Measurements from ENCODE around the gene RNASEH2B. TPM values are rescaled to one million over a fixed set of nuclear protein-coding genes. Genes with fewer than 3 reads are reported as not detected.

Gene RNASEH2B
- 22.5 and 25.1 TPM in 2 replicates for total RNA-seq

GRCh38 chr13:50909605-50910484 lies at the start of gene RNASEH2B:
RNASEH2B (plus strand) TSS chr13:50909791; CDS start chr13:50910077, 286 bp downstream.
- DNase-seq: peak; percentile 60

- DNase-seq: no peak
These were observed 45.1 kb upstream of the RNASEH2B start for GRCh38 chr13:50864492-50864891.

DNA sequence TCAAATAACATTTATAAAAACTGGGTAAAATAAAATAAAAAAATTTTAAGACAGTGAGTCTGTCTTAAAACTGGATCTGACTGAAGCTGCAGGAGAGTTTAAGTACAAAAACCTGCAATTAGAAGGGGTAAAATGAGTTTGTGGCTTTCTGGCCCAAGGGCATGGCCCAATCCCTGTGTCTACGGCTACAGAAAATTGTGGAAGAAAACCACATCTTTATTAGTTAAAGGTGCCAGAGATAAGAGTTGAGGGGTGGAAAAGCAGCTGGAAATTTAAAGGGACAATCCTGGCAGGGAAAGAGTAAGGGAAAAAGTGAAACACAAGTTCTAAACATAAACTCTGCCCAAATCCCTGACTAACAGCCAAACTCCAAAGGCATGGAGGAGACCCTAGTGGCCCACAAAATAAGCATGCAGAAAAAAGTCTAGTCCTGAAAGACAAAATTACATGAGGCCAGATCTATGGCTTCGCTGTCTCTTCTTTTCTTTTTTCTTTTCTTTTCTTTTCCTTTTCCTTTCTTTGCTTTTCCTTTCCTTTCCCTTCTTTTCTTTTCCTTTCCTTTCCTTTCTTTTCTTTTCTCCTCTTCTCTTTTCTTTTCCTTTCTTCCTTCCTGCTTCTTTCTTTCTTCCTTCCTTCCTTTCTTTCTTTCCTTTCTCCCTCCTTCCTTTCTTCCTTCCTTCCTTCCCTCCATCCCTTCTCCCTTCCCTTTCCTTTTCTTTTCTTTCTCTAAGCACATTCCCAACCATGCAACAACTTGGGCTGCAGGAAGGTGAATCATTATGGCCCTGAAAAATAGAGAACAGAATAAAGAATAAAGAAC lies 42.6 kb upstream of the RNASEH2B start:
- DNase-seq: no peak

- DNase-seq: no peak
These were observed 42.0 kb upstream of the RNASEH2B start for GRCh38 chr13:50867637-50867945.

DNA sequence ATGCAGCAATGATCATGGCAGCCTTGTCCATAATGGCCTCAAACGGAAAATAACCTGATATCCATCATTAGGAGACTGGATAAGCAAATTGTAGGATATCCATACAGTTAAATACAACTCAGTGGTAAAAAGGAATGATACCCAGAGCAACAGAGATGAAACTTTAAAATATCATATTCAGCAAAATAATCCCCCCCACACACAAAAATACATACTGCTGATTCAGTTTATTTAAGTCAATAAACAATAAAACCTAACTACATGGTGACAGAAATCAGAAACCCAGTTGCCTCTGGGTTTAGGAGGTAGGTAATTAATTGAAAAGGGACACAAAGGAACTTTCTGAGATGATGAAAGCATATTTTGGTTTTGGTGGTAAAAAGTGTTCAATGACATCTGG lies 38.2 kb upstream of the RNASEH2B start:
- no peak for DNase-seq

DNA sequence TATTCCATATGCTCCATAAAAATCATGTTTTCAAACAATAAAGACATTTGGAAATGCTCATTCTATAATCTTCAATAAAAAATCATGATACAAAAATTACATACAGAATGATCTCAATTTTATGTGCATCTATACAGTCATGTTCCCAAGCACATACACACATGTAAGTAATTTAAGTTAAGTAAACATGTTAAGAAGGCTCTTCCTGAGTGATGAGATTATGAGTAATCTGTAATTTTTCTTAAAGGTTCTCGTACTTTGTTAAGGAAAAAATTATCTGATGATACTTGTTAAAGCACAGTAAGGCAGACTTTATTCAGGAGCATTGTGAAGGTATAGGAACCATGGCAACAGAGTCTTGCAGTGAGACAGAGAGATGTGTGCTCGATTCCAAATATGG lies 36.1 kb upstream of the RNASEH2B start:
- no peak for DNase-seq

DNA sequence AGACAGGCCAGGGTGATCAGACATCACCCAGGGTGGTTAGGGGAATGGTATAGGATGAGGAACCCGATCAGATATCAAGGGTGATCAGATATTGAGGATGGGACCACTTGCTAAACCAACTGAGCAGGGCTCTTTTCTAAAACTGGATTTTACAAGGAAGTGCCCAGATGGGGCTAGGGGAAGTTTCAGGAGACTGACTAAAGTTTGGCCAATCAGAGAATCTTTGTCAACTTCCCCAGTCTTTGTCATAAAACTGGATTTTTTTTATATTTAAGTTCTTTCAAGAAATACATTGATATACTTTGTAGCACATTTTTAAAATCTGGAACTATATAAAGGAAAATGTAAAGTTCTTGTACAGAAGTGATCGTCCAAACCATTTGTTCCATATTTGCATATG lies 35.6 kb upstream of the RNASEH2B start:
- DNase-seq: no peak

- DNase-seq: no peak
These were observed 26.7 kb upstream of the RNASEH2B start for GRCh38 chr13:50882816-50883435.

DNA sequence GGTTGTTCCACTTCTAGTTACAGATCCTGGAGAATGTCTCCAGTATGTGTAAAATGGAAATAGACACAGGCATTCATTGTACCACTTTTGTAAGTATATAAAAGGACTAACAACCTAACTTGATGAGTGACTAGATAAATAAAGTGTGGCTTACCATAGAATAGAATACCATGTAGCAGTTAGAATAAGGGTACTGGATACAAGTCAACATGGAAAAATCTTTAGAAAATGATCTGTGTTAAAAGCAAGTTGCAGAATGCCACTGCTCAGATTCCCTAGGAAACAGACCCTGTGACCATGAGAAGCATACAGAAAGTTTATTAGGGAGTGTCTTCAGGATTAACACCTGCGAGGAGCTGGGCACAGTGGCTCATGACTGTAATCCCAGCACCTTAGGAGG lies 25.9 kb upstream of the RNASEH2B start:
- DNase-seq: no peak

DNA sequence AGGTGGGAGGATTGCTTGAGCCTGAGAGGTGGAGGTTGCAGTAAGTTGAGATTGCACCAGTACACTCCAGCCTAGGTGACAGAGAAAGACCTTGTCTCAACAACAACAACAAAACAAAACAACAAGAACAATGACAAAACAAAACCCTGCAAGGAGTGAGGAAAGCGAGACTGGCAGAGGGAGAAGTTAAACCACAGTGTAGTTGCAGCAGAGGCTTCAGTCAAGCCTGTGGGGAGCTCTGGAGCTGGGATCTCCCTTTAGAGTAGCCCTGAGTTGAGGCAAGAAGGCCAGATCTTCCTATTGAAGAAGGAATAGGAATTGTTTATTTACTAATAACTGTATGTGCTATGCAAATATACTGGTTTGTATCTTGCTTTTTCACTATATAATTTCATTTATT lies 25.3 kb upstream of the RNASEH2B start:
- DNase-seq: no peak

GRCh38 chr13:50887151-50887550 lies 22.4 kb upstream of the RNASEH2B start:
- no peak for DNase-seq

DNA sequence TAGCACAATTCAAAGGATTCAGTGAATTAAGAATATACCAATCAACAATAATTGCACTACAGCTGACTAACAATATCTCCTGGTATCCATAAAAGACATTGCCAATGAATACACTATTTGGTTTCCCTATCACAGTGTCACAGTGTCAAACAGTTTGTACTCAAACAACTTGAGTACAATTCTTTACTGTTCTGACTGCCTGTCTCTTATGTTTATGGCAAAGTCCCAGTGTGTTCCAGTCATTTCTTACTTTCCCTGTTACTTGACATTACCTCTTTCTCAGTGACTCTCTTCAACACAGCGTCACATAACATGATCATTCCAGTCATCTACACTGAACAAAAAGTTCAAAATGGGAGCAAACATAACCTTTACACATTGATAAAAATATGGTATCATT lies 21.2 kb upstream of the RNASEH2B start:
- no peak for DNase-seq

DNA sequence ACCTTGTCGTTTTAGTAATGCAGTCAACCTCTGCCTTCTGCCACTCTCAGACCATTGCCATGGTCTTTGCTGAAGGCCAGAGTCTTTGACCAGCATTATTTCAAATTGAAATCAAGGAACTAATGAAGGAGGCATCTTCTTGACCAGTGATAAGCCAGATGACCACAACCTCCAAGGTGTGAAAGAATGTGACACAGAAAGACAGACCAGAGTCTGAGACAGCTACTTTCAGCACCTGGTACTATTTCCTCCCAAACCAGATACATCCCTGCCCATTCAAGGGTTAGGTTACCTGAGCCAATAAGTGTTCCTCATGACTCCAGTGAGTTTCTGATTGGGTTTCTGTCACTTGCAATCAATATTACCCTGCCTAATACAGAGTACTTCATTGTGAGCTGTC lies 20.3 kb upstream of the RNASEH2B start:
- DNase-seq: no peak

DNA sequence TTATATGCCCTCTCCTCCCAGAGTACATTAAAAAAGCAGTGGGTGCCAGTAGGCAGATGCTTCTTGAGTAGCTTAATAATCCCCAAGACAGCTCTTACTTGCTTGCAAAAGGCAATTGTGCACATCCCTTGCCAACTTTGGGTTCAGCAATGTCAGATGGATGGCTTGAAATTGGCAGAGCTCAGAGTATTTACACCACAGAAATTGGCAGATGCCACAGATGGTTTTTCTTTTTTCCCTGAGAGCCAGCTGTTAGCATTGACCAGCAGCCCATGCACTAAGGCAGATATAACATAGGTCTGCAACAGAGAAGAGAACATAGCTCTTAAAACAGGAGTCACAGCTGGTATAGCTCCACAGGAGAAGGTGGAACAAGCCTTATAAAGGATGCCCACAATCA lies 18.4 kb upstream of the RNASEH2B start:
- DNase-seq: no peak

DNA sequence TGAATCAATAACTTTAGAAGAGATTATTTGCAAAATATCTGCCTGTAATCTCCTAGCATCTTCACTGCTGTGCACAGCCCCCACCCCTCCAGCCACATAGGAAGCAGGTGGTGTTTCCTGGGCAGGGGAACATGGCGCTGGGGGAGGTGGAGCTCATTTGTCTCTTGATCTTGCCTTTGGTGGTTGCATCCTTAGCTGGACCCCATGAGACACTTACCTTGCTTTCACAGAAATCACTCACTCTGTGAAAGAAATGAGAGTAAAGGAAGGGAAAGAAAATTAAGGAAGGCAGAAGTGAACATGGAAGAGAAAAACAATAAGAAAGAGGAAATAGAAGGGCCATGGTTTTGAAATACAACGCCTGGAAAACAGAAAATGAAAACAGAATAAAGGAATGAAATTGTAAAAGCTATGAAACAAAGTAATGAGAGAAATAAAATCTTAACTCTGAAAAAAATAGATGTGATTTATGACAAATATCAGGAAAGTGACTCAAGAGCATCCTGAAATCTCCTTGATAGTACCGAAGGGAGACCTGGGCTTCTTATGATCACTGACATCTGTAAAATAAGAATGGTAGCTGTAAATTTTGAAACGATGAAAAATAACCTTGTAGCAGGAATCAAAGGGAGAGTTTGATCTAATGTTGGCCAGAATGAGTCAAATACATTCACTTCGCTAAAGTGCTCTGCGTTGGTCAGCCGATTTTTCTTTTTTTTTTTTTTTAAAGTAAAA lies 17.2 kb upstream of the RNASEH2B start:
- no peak for DNase-seq

GRCh38 chr13:50893211-50893852 lies 16.3 kb upstream of the RNASEH2B start:
- DNase-seq: no peak

GRCh38 chr13:50894012-50894411 lies 15.6 kb upstream of the RNASEH2B start:
- no peak for DNase-seq

DNA sequence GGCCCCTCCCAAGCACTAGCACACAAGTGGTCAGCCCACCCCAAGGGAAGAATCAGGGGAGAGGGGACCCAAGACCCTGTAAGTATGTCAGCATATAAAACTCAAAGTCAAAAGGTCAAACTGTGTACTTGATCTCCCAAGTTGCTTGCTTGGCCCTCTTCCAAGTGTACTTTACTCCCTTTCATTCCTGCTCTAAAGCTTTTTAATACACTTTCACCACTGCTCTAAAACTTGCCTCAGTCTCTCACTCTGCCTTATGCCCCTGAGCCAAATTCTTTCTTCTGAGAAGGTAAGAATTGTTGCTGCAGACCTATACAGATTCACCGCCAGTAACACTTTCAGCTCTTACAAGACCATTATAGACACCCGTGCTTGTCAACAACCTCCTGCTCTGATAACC lies 15.1 kb upstream of the RNASEH2B start:
- no peak for DNase-seq

DNA sequence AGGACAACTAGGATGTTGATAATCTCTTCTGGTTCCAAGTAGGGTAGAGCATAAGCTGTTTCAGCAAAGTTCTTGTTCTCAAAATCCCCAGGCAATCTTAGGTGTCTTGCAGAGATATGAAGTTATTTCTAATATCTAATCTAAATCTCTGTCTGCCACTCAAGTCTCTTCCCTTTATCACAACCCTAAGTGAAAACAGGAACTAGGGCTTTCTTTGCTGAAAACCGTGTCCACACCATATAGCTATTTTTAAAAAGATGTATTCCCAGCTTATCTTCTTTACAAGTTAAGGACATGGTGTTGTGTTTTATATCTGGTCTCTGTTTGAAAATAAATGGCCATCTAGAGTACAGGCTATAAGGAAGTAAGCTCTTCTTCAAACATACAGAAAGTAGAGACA lies 11.3 kb upstream of the RNASEH2B start:
- no peak for DNase-seq

GRCh38 chr13:50901701-50902100 lies 7.9 kb upstream of the RNASEH2B start:
- no peak for DNase-seq

DNA sequence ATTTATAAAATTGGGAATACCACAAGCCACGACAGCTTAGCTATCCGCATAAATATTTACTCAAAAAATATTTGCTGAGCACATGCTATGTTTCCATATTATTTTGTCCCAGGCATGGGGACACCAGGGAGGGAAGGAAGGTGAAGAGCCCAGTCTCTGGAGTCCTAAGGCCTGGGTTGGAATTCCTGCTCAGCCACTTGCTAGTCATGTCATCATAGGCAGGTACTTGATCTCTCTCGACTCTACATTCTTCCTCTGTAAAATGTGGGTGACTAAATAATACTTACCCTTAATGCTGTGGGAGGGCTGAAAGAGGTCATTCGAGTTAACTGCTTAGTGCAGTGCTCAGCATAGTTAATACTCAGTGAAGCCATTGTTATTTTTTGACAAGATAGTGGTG lies 4.3 kb upstream of the RNASEH2B start:
- no peak for DNase-seq

DNA sequence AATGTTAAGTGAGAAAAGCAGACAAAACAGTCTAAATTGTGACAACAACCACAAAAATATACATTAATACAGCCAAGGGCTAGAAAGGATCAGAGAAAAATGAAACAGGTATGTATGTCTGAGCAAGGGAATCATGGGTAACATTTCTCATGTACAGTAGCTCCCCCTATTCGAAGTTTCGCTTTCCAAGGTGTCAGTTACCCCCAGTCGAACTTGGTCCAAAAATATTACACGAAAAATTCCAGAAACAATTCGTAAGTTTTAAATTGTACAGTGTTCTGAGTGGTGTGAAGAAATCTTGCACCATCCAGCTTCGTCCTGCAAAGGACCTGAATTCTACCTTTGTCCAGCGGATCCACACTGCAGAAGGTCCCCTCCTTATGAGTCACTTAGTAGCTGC lies 1.8 kb upstream of the RNASEH2B start:
- DNase-seq: no peak
